Measurements from ENCODE around the gene NRROS.

GRCh38 chr3:196662033-196662432 is 22.5 kb downstream of the NRROS start:
- no peak for TF ChIP-seq CTCF (IDR thresholded peaks at IDR 0.05; ENCODE audit: insufficient read depth, low read length, poor library complexity, severe bottlenecking)
- no peak for TF ChIP-seq EZH2phosphoT487 (conservative IDR thresholded peaks at IDR 0.05; ENCODE audit: low read length)

All from SU-DHL-6 (cell line).